ENCODE results near the gene TTC39A. TPM values are rescaled to one million over a fixed set of nuclear protein-coding genes. Genes with fewer than 3 reads are reported as not detected.

TTC39A gene
- total RNA-seq, 2 donors from 2014 or later: 65.0 to 78.4 TPM

GRCh38 chr1:51249445-51249844 lies 80.9 kb downstream of the TTC39A start:
- Histone ChIP-seq H3K4me1 (replicated peaks) (no peaks in the 10 kb centered on the region), H3K9me3 (no peaks in the 10 kb centered on the region), H3K27me3 (replicated peaks; ENCODE audit: insufficient read depth) (no peaks in the 10 kb centered on the region), H3K36me3 (no peaks in the 10 kb centered on the region), H3K4me3 (no peak overlapping the region), H3K27ac (no peak overlapping the region)
- 100% methylated on average over 1 of the region's 1 CpG for WGBS
- TF ChIP-seq POLR2AphosphoS5 (IDR thresholded peaks at IDR 0.05) (no peak), CTCF (IDR thresholded peaks at IDR 0.05) (no peak), POLR2A (IDR thresholded peaks at IDR 0.05) (no peak)
- DNase-seq (ENCODE audit: low spot score): no peak
- intact Hi-C loops (cut with DNase I): no loop called here

GRCh38 chr1:51247499-51247898 lies 82.9 kb downstream of the TTC39A start:
- no peak overlapping the region for H3K4me3 ChIP-seq
- WGBS: 65% methylated on average over 1 of the region's 1 CpG
- TF ChIP-seq CTCF (IDR thresholded peaks at IDR 0.05): no peak
- no peak for DNase-seq (ENCODE audit: low spot score)
- no peaks in the 10 kb centered on the region for H3K4me1 ChIP-seq (replicated peaks)
- no peaks in the 10 kb centered on the region for H3K9me3 ChIP-seq
- no peaks in the 10 kb centered on the region for H3K36me3 ChIP-seq
- no peak overlapping the region for H3K27ac ChIP-seq
- intact Hi-C loops (cut with DNase I): no loop called here
- no peaks in the 10 kb centered on the region for H3K27me3 ChIP-seq (replicated peaks; ENCODE audit: insufficient read depth)

- Histone ChIP-seq H3K9me3 (no peaks in the 10 kb centered on the region), H3K27ac (no peak overlapping the region), H3K27me3 (replicated peaks; ENCODE audit: insufficient read depth) (no peaks in the 10 kb centered on the region), H3K4me1 (replicated peaks) (no peaks in the 10 kb centered on the region), H3K36me3 (no peaks in the 10 kb centered on the region), H3K4me3 (no peak overlapping the region)
- DNase-seq (ENCODE audit: low spot score): no peak
- WGBS: 95% methylated on average over 2 of the region's 2 CpGs
- TF ChIP-seq POLR2AphosphoS5 (IDR thresholded peaks at IDR 0.05): no peak
- intact Hi-C loops (cut with DNase I): no loop called here
Observed at GRCh38 chr1:51247022-51247421, 83.3 kb downstream of the TTC39A start.

GRCh38 chr1:51242546-51242945 lies 87.8 kb downstream of the TTC39A start:
- no peak overlapping the region for H3K27ac ChIP-seq
- H3K4me3 ChIP-seq: no peak overlapping the region
- no peak for DNase-seq (ENCODE audit: low spot score)
- no peaks in the 10 kb centered on the region for H3K9me3 ChIP-seq
- no peak for TF ChIP-seq POLR2AphosphoS5 (IDR thresholded peaks at IDR 0.05)
- TF ChIP-seq CTCF (IDR thresholded peaks at IDR 0.05): no peak
- no peak for TF ChIP-seq POLR2A (IDR thresholded peaks at IDR 0.05)
- 88% methylated on average over 4 of the region's 4 CpGs for WGBS
- H3K4me1 ChIP-seq (replicated peaks): no peaks in the 10 kb centered on the region
- intact Hi-C loops (cut with DNase I): no loop called here
- no peaks in the 10 kb centered on the region for H3K27me3 ChIP-seq (replicated peaks; ENCODE audit: insufficient read depth)
- no peaks in the 10 kb centered on the region for H3K36me3 ChIP-seq

- WGBS: 54% methylated on average over 1 of the region's 1 CpG
Observed at GRCh38 chr1:51241119-51241518, 89.2 kb downstream of the TTC39A start.

More at GRCh38 chr1:51241119-51241518, 89.2 kb downstream of the TTC39A start:
- no peaks in the 10 kb centered on the region for H3K36me3 ChIP-seq
- H3K27ac ChIP-seq: no peak overlapping the region
- H3K4me3 ChIP-seq: no peak overlapping the region
- no peaks in the 10 kb centered on the region for H3K27me3 ChIP-seq (replicated peaks; ENCODE audit: insufficient read depth)
- no peaks in the 10 kb centered on the region for H3K4me1 ChIP-seq (replicated peaks)
- intact Hi-C loops (cut with DNase I): no loop called here
- DNase-seq (ENCODE audit: low spot score): no peak
- TF ChIP-seq POLR2AphosphoS5 (IDR thresholded peaks at IDR 0.05) (no peak), POLR2A (IDR thresholded peaks at IDR 0.05) (no peak), CTCF (IDR thresholded peaks at IDR 0.05) (no peak)
- no peaks in the 10 kb centered on the region for H3K9me3 ChIP-seq
